Thyroid gland (tissue), 4 donors: ENCODE data around the gene PPP4R4. TPM values are rescaled to one million over a fixed set of nuclear protein-coding genes. Genes with fewer than 3 reads are reported as not detected.
"Not testable (repeated sequence)": the region's sequence is repeated elsewhere in the genome, so short reads cannot be mapped to it uniquely, and the experiment has no call there.

ENCODE experiments used
- DNase-seq, 2 donors: peaks; one replicate each; pipeline ENCODE4 v3.0.0-alpha.2; 2019
- H3K27ac ChIP-seq, 3 donors: fragments of 200-600 bp; sonication (generic); 1 replicate in 2 of 3; 2 replicates in 1 of 3; pipeline ENCODE4 v1.5.1; 2016 to 2019; ENCODE audit warnings: mild to moderate bottlenecking in 1 of 3, moderate library complexity in 1 of 3
- H3K27me3 ChIP-seq: fragments of 200-600 bp; sonication (generic); one replicate; pipeline ENCODE4 v1.5.1; 2019
- H3K36me3 ChIP-seq, 2 donors: fragments of 200-600 bp; sonication (generic); one replicate each; pipeline ENCODE4 v1.5.1; 2016 to 2019
- H3K4me1 ChIP-seq, 2 donors: fragments of 200-600 bp; sonication (generic); one replicate each; pipeline ENCODE4 v1.5.1; 2017 to 2019
- H3K4me3 ChIP-seq, 3 donors: fragments of 200-600 bp; sonication (generic); replicated peaks in 1 of 3; 1 replicate in 2 of 3; 2 replicates in 1 of 3; pipeline ENCODE4 v1.5.1; 2016; ENCODE audit warnings: mild to moderate bottlenecking in 1 of 3
- H3K9me3 ChIP-seq: fragments of 200-600 bp; sonication (generic); one replicate; pipeline ENCODE4 v1.5.1; 2017
- CTCF ChIP-seq, 6 experiments: fragments of 200-600 bp in 3 of 6; fragments of 450-650 bp in 3 of 6; sonication (generic) in 3 of 6; IDR thresholded peaks; one replicate each; pipeline ENCODE4 v1.5.1; 2016 to 2019; ENCODE audit warnings: antibody characterized with exemption in 6 of 6, mild to moderate bottlenecking in 2 of 6, inconsistent platforms in 1 of 6, moderate library complexity in 1 of 6
- POLR2A ChIP-seq, 2 donors: fragments of 450-650 bp; IDR thresholded peaks; one replicate each; pipeline ENCODE4 v1.6.1; 2017; ENCODE audit warnings: antibody characterized with exemption in 2 of 2, mild to moderate bottlenecking in 2 of 2, moderate library complexity in 1 of 2
- WGBS, 2 donors: methylation state at CpG; one replicate each; pipeline ENCODE4 v1.1.5; 2017; 5-methylcytosine and 5-hydroxymethylcytosine counted together
- intact Hi-C: fragments of 100-400 bp; cut with DNase I; formaldehyde crosslinking; loops from one replicate; pipeline ENCODE4 v1.15.1; 2023
- total RNA-seq, 4 donors: library from RNA; depleted of rRNA; stranded (reverse); fragments of >200 nt; gene quantifications; one replicate each; pipeline ENCODE4 v1.2.3, GENCODE V29; 2016

PPP4R4 gene
- total RNA-seq, 4 donors from 2014 or later, result 0.45 to 16.2 (median 0.92) TPM

DNA sequence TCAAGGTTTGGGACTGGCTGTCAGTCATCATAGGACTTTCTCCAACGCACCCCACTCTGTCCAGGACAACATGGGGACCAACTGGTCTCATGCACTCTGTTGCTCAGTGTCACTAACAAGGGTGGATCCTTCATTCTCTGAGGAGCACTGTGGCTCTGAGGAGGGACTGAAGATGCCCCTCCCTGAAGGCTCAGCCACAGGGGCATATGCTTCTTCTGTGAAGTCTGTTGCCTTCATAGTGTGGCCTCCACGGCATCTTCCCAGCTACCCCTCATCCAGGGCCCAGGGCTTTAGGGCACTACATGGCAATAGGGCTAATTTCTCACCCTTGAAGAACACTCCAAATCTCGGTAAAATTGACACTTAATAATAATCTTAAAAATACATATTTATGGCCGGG, 30.4 kb upstream of the PPP4R4 start:
- TF ChIP-seq CTCF (IDR thresholded peaks at IDR 0.05) (no peak), POLR2A (IDR thresholded peaks at IDR 0.05) (no peak)
- no peak for DNase-seq
- Histone ChIP-seq H3K36me3 (no peaks in the 10 kb centered on the region), H3K9me3 (no peaks in the 10 kb centered on the region), H3K27me3 (no peaks in the 10 kb centered on the region), H3K4me3 (no peak overlapping the region), H3K27ac (no peak overlapping the region), H3K4me1 (no peaks in the 10 kb centered on the region)
- intact Hi-C loops, result no loop called here
- WGBS, 2 donors, result 83 to 84% methylated on average over 4 of the region's 4 CpGs

DNA sequence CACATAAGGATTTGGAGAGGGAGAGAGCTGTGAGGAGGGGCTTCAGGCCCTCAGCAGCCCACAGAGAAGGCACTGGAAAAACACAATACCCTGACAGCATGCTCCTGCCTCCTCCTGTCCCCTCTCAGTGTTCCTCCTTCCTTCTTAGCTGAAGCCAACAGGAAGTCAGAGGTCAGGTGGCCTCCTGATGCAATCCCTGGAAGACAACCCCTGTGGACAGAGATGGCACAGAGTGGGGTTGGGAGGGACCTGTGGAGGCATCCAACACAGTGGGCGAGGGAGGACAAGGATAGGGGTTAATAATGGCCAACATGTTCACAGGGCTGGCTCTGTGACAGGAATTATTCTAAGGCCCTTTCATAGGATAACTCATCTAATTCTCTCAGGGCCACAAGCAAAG, 29.4 kb upstream of the PPP4R4 start:
- no peak overlapping the region for H3K4me3 ChIP-seq
- DNase-seq, result no peak
- intact Hi-C loops, result no loop called here
- H3K4me1 ChIP-seq, result no peaks in the 10 kb centered on the region
- H3K27ac ChIP-seq, result no peak overlapping the region
- no peaks in the 10 kb centered on the region for H3K27me3 ChIP-seq
- H3K36me3 ChIP-seq, result no peaks in the 10 kb centered on the region
- H3K9me3 ChIP-seq, result no peaks in the 10 kb centered on the region
- TF ChIP-seq CTCF (IDR thresholded peaks at IDR 0.05) (no peak), POLR2A (IDR thresholded peaks at IDR 0.05) (no peak)
- WGBS, 2 donors, result 79 to 90% methylated on average over 1 of the region's 1 CpG

- intact Hi-C loops, result no loop called here
- Histone ChIP-seq H3K27ac (no peak overlapping the region), H3K4me3 (no peak overlapping the region), H3K9me3 (no peaks in the 10 kb centered on the region), H3K4me1 (no peaks in the 10 kb centered on the region), H3K27me3 (no peaks in the 10 kb centered on the region), H3K36me3 (no peaks in the 10 kb centered on the region)
- TF ChIP-seq POLR2A (IDR thresholded peaks at IDR 0.05) (no peak), CTCF (IDR thresholded peaks at IDR 0.05) (no peak)
- WGBS, 2 donors, result 73 to 85% methylated on average over 6 of the region's 6 CpGs
- DNase-seq, result no peak
These were observed 28.1 kb upstream of the PPP4R4 start for GRCh38 chr14:94145902-94146527.

DNA sequence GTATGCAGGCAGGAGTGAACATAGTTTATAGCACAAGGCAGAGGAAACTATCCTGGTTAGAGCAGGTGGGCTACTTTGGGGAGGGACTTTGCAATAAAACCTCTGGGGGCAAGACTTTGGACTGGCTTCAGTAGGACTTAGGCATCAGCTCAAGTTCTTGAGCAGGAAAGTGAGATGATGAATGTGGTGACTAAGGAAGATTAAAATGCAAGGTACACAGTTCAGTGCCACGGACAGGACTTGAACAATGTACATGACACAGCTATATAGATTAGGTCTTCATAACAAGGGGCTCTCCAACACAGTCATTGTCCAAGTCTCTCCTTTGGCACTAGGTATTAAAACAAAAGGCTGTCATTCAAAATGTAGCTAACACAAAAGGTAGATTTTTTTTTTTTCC, 21.4 kb upstream of the PPP4R4 start:
- Histone ChIP-seq H3K9me3 (no peaks in the 10 kb centered on the region), H3K4me3 (no peak overlapping the region), H3K36me3 (no peaks in the 10 kb centered on the region), H3K27ac (no peak overlapping the region), H3K27me3 (no peaks in the 10 kb centered on the region), H3K4me1 (no peaks in the 10 kb centered on the region)
- 86 to 93% methylated on average over 1 of the region's 1 CpG for WGBS, 2 donors
- DNase-seq, result no peak
- intact Hi-C loops, result no loop called here
- no peak for TF ChIP-seq CTCF (IDR thresholded peaks at IDR 0.05)

DNA sequence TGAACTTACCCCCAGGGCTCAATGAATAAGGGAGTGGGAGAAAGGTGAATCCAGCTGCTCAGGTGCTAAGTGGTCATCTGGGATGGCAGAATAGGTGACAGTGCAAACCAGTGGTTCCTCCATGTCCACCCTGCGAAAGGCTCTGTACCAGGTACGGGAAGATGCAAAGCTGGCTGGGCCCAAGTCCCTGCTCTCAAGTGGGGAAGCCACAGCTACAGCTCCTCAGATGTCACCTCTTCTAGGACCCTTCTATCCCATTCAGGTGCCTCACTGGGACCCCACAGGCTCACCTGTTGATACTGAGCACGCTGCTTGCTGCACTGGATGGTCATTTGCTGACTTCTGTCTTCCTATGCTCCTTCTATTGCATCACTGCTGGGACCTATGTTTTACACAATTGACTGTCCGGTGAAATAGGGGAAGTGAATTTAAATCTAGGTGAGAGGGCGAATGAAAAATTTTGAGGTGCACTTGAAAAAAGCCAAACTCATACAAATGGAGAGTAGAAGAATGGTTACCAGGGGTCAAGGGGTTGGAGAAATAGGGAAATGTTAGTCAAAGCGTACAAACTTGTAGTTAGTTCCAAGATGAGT, 20.3 kb upstream of the PPP4R4 start:
- H3K4me3 ChIP-seq, result no peak overlapping the region
- no peaks in the 10 kb centered on the region for H3K27me3 ChIP-seq
- no peaks in the 10 kb centered on the region for H3K36me3 ChIP-seq
- H3K27ac ChIP-seq, result no peak overlapping the region
- H3K9me3 ChIP-seq, result no peaks in the 10 kb centered on the region
- no peak for DNase-seq
- intact Hi-C loops, result no loop called here
- TF ChIP-seq POLR2A (IDR thresholded peaks at IDR 0.05) (no peak), CTCF (IDR thresholded peaks at IDR 0.05) (no peak)
- H3K4me1 ChIP-seq, result no peaks in the 10 kb centered on the region
- 90 to 93% methylated on average over 6 of the region's 6 CpGs for WGBS, 2 donors

DNA sequence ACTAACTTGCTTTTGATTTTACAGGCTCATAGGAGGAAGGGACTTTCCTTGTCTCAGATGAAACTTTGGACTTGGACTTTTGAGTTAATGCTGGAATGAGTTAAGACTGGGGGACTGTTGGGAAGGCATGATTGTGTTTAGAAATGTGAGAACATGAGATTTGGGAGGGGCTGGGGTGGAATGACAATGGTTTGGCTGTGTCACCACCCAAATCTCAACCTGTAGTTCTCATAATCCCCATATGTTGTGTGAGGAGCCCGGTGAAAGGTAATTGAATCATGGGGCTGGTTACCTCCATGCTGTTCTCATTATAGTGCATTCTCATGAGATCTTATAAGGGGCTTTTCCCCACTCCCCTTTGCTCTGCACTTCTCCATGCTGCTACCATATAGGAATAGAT, 18.0 kb upstream of the PPP4R4 start:
- intact Hi-C loops, H3K27ac ChIP-seq, H3K27me3 ChIP-seq, H3K4me1 ChIP-seq, H3K36me3 ChIP-seq, H3K4me3 ChIP-seq, DNase-seq, H3K9me3 ChIP-seq: not testable (repeated sequence)
- 96 to 100% methylated on average over 1 of the region's 1 CpG for WGBS, 2 donors
